ENCODE data around the gene ADARB2.
"Not testable (repeated sequence)": the region's sequence is repeated elsewhere in the genome, so short reads cannot be mapped to it uniquely, and the experiment has no call there.

The ADARB2 gene

GRCh38 chr10:1328161-1328823 is 409.0 kb downstream of the ADARB2 start:
- DNase-seq, result no peak

GRCh38 chr10:1327759-1328158 is 409.6 kb downstream of the ADARB2 start:
- DNase-seq, result no peak

- DNase-seq, result not testable (repeated sequence)
Observed at GRCh38 chr10:1326514-1326913, 410.8 kb downstream of the ADARB2 start.

- DNase-seq, result no peak
Observed at GRCh38 chr10:1324903-1325302, 412.4 kb downstream of the ADARB2 start.

GRCh38 chr10:1323951-1324350 is 413.4 kb downstream of the ADARB2 start:
- no peak for DNase-seq

GRCh38 chr10:1320739-1321320 is 416.5 kb downstream of the ADARB2 start:
- peak; percentile 10 to 30 (median 18) for DNase-seq

GRCh38 chr10:1316809-1317143 is 420.5 kb downstream of the ADARB2 start:
- DNase-seq, result no peak

GRCh38 chr10:1316121-1316808 is 421.1 kb downstream of the ADARB2 start:
- DNase-seq, result no peak

GRCh38 chr10:1315178-1315577 is 422.1 kb downstream of the ADARB2 start:
- no peak for DNase-seq

GRCh38 chr10:1311726-1312125 is 425.6 kb downstream of the ADARB2 start:
- DNase-seq, result no peak

GRCh38 chr10:1310271-1310789 is 427.0 kb downstream of the ADARB2 start:
- DNase-seq, result no peak

GRCh38 chr10:1309617-1310270 is 427.6 kb downstream of the ADARB2 start:
- DNase-seq, result no peak

- no peak for DNase-seq
Observed at GRCh38 chr10:1308962-1309616, 428.2 kb downstream of the ADARB2 start.

- DNase-seq, result no peak
Observed at GRCh38 chr10:1308173-1308961, 429.0 kb downstream of the ADARB2 start.

- DNase-seq, result no peak
Observed at GRCh38 chr10:1301143-1301542, 436.2 kb downstream of the ADARB2 start.

- DNase-seq, result no peak
Observed at GRCh38 chr10:1300218-1300617, 437.1 kb downstream of the ADARB2 start.

GRCh38 chr10:1299041-1299726 is 438.1 kb downstream of the ADARB2 start:
- DNase-seq, result no peak

- DNase-seq, result no peak
Observed at GRCh38 chr10:1297566-1298301, 439.6 kb downstream of the ADARB2 start.

- no peak for DNase-seq
Observed at GRCh38 chr10:1295756-1296480, 441.4 kb downstream of the ADARB2 start.

GRCh38 chr10:1294748-1295147 is 442.6 kb downstream of the ADARB2 start:
- no peak for DNase-seq

All from suppressor macrophage treated with lipopolysaccharide for 1 hour (primary cell).